ENCODE measurements around the gene SEMA3C. TPM values are rescaled to one million over a fixed set of nuclear protein-coding genes. Genes with fewer than 3 reads are reported as not detected.

Gene SEMA3C
- total RNA-seq, 2 donors from 2014 or later, result not detected

DNA sequence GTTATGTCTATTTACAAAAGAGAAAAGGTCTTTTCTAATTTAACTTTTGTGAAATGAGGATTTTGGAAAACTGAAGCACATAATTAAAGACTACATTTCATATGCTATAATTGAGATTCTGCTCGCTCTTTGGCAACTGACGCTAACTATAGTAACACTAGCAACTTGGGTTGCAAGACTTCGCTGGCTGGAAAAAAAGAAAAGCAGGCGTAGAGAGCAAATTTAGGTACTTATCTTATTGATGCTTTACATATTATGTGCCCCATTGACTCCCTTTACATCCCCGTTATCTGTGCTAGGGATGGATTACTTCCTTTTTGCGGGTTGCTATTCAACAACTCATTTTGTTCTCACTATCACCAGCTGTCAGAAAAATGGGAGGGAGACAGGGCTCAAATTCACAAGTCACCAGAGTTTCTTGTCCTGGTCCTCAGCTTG, 10.5 kb downstream of the SEMA3C start:
- Mint-ChIP-seq H3K36me3 (ENCODE audit: low read depth) (no peaks in the 10 kb centered on the region), H3K9me3 (peaks cover 11% of the 10 kb centered on the region), H3K4me3 (no peak overlapping the region), H3K27me3 (no peaks in the 10 kb centered on the region), H3K4me1 (no peaks in the 10 kb centered on the region), H3K27ac (no peak overlapping the region)
- ATAC-seq (replicated peaks), result no peak

DNA sequence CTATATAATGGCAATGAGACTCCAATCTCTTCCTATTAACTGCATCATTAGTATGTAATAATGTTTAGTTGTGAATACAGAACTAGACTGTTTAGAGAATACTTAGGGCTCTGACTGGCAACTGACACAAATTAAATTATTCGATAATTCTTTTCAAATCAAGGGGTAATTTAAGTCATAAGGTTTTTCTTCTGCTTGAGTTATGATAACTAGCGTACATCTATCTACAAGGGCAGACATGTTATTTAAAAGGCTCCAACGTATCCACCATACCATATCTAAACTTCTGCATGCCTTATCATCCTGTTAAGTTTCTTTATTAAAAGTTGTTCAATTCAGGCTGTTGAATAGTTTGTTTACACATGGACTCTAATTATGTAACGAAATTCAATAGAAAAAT, 11.2 kb downstream of the SEMA3C start:
- Mint-ChIP-seq H3K27ac (no peak overlapping the region), H3K36me3 (ENCODE audit: low read depth) (no peaks in the 10 kb centered on the region), H3K4me3 (no peak overlapping the region), H3K9me3 (peaks cover 11% of the 10 kb centered on the region), H3K4me1 (no peaks in the 10 kb centered on the region), H3K27me3 (no peaks in the 10 kb centered on the region)
- ATAC-seq (replicated peaks), result no peak

DNA sequence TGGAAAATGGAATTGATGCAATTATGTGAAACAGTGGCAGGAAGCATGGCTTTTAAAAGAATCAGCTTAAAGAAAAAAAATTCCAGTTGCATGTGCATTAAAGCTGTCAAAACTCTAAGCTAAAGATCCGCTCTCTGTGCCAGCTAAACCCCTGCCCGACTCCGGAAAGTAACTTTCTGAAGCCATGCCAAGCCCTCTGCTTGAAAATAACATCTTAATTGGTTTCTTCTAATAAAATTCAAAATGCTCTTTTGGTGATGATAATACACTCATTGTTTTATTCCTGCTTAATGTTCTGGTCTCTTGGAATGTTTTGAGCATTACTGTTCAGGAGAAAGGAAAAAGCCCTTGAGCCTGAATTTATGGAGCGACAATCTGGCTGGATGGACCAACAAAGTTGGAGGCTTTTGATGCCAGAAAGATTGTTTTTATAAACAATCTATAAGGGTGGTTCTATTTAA, 11.7 kb downstream of the SEMA3C start:
- no peaks in the 10 kb centered on the region for H3K27me3 Mint-ChIP-seq
- peaks cover 11% of the 10 kb centered on the region for H3K9me3 Mint-ChIP-seq
- H3K4me3 Mint-ChIP-seq, result no peak overlapping the region
- no peaks in the 10 kb centered on the region for H3K4me1 Mint-ChIP-seq
- H3K27ac Mint-ChIP-seq, result no peak overlapping the region
- no peaks in the 10 kb centered on the region for H3K36me3 Mint-ChIP-seq (ENCODE audit: low read depth)
- no peak for ATAC-seq (replicated peaks)

DNA sequence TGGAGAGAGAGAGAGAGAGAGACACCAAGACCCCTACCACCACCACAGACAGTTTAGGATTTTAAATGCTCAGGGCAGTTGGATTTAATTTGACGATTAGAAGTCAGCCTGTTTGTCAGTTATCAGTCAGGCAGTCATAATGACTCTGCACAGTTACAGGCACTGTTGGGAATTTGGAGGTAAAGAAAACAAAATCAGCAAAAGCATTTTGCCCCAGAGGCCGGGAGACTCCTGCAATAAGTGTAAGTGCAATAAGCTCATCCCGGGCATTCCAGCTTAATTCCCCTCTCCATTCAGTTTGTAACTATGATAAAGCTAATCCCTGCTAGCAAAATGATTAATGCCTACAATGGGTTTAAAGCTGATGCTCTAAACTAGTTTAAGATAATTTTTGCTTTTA, 13.5 kb downstream of the SEMA3C start:
- no peak for ATAC-seq (replicated peaks)
- H3K36me3 Mint-ChIP-seq (ENCODE audit: low read depth), result no peaks in the 10 kb centered on the region

DNA sequence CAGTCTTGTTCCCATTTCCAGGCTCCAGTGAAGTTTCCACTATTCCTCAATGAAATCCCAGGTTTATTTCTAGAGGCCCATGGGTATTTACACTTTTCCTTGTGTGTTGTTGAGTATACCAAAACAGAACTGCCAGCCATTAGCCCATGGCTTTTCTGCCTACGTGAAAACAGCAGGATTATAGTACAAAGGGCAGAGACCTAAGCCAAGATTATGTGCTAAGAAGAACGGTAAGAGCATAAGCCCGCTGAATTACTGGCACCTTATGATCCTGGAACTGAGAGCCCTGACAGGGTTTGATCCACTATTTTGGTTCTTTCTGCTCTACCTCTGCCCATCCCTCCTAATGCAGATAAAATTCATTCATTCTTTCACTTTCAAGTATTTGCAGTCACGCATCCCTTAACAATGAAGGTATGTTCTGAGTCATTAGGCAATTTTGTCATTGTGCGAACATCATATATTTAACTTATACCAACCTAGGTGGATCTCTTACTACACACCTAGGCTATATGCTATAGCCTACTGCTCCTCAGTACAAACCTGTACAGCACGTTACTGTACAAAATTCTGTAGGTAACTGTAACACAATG, 16.0 kb downstream of the SEMA3C start:
- no peak for ATAC-seq (replicated peaks)
- no peaks in the 10 kb centered on the region for H3K27me3 Mint-ChIP-seq
- H3K36me3 Mint-ChIP-seq (ENCODE audit: low read depth), result no peaks in the 10 kb centered on the region
- H3K27ac Mint-ChIP-seq, result no peak overlapping the region
- no peak overlapping the region for H3K4me3 Mint-ChIP-seq
- H3K4me1 Mint-ChIP-seq, result no peaks in the 10 kb centered on the region
- peaks cover 5% of the 10 kb centered on the region for H3K9me3 Mint-ChIP-seq

More for the DNA sequence above, 13.5 kb downstream of the SEMA3C start:
- Mint-ChIP-seq H3K9me3 (peaks cover 5% of the 10 kb centered on the region), H3K4me1 (no peaks in the 10 kb centered on the region), H3K27me3 (no peaks in the 10 kb centered on the region), H3K4me3 (no peak overlapping the region), H3K27ac (no peak overlapping the region)

DNA sequence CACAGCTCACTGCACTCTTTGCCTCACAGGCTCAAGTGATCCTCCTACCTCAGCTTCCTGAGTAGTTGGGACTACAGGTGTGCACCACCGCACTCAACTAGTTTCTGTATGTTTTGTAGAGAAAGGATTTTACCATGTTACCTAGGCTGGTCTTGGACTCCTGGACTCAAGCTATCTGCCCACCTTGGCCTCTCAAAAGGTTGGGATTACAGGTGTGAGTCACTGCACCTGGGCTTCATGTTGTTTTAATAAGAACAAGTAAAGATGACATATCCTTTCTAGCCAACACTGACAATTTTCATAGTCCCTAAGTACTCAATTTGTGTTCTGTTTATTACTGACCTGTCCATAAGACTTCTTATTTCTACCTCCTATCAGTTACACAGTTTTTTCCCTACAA, 16.8 kb downstream of the SEMA3C start:
- no peak for ATAC-seq (replicated peaks)
- Mint-ChIP-seq H3K4me3 (no peak overlapping the region), H3K9me3 (peaks cover 4% of the 10 kb centered on the region), H3K36me3 (ENCODE audit: low read depth) (no peaks in the 10 kb centered on the region), H3K4me1 (no peaks in the 10 kb centered on the region), H3K27ac (no peak overlapping the region), H3K27me3 (no peaks in the 10 kb centered on the region)

DNA sequence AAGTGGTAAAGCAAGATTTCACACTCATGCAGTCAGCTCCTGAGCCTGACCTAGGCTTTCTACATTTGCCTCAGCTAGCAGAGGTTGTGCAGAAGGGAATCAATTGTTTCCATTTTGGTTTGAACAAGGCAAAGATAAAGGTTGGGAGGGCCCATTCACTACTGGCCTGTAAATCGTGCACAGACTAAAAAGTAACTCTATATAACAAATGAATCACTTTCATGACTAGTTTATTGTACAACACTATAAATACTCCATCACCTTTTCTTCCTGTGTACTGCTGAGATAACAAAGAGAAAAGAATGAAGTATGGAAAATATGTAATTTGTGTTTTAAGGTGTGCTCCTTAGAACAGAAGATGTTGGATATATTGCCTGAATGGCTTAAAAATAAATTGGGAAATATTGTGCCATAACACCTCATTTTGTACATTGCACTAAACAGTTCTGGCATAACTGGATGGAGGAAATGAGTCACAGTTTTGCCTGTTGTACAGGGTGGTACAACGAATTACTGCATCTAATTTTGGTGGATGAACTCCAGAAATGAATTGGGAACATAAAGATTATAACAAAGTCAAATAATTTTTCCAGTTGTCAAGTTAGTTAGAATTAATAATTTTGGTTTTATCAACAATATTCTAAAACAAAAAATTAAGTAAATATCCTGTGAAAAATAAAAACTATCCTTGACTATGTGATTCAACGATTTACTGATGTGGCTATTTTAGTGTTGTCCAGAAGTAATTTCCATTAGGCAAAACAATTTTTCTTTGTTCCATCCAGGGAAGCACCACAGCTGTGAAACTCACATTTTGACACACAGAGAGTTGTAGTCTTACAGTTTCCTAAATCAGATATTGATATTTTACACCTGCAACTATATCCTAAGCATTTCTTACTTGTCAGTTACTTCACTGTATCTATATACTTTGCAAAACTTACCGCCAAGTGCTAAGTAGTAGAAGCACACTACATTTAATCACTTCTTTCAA, 18.0 kb downstream of the SEMA3C start:
- Mint-ChIP-seq H3K9me3 (peaks cover 4% of the 10 kb centered on the region), H3K4me3 (no peak overlapping the region), H3K4me1 (no peaks in the 10 kb centered on the region), H3K27ac (no peak overlapping the region), H3K36me3 (ENCODE audit: low read depth) (no peaks in the 10 kb centered on the region), H3K27me3 (no peaks in the 10 kb centered on the region)
- ATAC-seq (replicated peaks), result no peak

DNA sequence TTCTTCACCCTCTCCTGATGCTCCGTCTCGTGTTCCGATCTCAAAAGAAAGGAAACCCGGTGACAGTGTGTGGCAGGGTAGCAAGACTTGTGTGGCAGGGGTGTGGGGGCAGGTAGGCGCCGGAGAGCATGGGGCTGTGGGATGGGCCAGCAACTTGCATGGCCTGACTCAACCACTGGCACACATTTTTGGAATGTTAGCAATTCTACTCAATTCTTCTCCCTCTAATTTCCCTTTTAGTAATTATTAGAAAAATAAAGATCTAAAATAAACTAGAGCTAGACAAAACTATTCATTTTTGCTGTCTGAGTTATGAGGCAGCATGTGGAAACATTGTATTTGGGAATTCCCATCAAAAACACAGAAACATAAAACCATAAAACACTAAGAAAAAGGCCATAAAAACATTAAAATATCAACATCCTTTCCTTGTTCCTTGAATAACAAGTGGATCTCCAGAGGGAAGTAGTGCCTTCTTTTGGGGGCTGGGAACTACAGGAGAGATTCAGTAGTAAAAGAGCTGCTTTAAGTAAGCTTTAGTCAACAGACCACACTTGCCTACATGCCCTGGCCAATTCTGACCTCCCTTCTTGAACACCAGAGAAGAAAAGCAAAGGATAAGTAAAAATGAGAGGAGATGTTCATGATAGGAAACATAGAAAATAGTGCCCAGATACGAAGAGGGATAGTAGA, 21.8 kb downstream of the SEMA3C start:
- ATAC-seq (replicated peaks), result no peak
- Mint-ChIP-seq H3K4me3 (no peak overlapping the region), H3K4me1 (no peaks in the 10 kb centered on the region), H3K27ac (no peak overlapping the region), H3K36me3 (ENCODE audit: low read depth) (no peaks in the 10 kb centered on the region), H3K9me3 (peaks cover 9% of the 10 kb centered on the region), H3K27me3 (no peaks in the 10 kb centered on the region)

DNA sequence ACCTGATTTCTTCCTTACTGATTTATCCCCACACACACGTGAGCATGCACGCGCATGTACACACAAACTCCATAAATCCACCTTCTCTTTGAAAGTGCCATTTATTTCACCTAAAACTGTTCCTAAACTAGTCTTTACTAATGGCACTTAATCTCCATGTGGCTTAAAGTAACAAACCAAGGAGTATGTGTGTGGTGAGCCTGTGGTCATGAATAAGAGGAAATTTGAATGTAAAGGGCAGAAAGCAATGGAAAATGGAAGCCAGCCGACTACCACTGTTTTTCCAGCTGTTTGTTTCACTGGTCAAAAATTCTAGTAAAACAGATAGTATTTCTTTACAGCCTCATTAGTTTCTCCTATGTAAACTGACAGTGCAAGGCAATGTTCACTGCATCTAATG, 23.8 kb downstream of the SEMA3C start:
- H3K4me3 Mint-ChIP-seq, result no peak overlapping the region
- H3K4me1 Mint-ChIP-seq, result no peaks in the 10 kb centered on the region
- H3K27me3 Mint-ChIP-seq, result no peaks in the 10 kb centered on the region
- H3K36me3 Mint-ChIP-seq (ENCODE audit: low read depth), result no peaks in the 10 kb centered on the region
- peaks cover 11% of the 10 kb centered on the region for H3K9me3 Mint-ChIP-seq
- H3K27ac Mint-ChIP-seq, result no peak overlapping the region
- ATAC-seq (replicated peaks), result no peak

DNA sequence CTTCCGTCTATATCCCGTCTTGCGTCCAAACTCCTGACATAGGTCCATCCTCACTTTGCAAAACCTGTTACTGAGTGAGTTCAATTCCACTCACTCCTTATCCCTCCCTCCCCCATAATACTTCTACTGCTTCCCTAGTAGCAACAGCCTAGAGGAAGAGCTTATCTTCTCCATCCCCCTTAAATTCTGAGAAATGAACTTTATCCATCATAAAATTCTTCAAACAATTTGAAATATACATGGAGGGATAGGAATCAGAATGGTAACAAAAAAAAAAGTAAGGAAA, 27.6 kb downstream of the SEMA3C start:
- ATAC-seq (replicated peaks), result no peak
- no peaks in the 10 kb centered on the region for H3K27me3 Mint-ChIP-seq
- H3K36me3 Mint-ChIP-seq (ENCODE audit: low read depth), result no peaks in the 10 kb centered on the region
- H3K4me1 Mint-ChIP-seq, result no peaks in the 10 kb centered on the region
- H3K27ac Mint-ChIP-seq, result no peak overlapping the region
- no peak overlapping the region for H3K4me3 Mint-ChIP-seq
- peaks cover 7% of the 10 kb centered on the region for H3K9me3 Mint-ChIP-seq

DNA sequence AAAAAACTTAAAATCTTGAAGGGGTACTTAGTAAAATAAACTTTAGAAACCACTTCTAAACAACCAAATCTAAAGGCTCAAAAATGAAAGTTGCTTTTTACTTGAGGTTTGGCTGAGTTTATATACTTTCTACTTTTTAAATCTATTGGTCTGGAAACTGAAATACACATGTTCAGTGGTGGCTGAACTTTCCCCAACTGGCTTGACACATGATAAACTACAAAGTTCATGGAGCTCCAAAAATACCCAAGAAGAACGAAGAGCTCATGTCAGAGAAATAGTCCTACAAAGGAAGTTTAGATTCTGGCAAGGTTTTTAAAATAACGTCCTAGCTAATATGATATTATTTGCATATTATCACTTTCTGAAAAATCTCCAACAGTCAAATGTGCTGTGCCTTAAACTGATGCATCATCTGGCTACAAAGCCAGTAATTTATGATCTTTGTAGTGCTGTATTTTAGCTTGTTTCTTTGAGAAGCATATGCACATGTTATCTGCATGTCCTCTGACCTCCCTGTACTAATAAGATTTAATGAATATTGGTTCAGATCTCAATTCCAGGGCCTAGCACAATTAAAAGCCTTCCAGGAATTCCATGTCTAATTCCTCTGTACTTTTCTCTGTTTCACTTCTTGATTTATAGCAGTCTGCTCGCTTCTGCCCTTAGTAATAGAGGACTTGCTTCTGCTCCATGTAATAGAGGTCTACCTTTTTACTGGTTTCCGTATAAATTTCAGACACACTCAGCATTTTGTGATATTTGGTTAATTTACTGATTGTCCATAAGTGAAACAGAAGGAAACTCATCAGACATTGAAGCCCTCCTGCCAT, 28.2 kb downstream of the SEMA3C start:
- Mint-ChIP-seq H3K9me3 (peaks cover 7% of the 10 kb centered on the region), H3K4me3 (no peak overlapping the region), H3K36me3 (ENCODE audit: low read depth) (no peaks in the 10 kb centered on the region)

DNA sequence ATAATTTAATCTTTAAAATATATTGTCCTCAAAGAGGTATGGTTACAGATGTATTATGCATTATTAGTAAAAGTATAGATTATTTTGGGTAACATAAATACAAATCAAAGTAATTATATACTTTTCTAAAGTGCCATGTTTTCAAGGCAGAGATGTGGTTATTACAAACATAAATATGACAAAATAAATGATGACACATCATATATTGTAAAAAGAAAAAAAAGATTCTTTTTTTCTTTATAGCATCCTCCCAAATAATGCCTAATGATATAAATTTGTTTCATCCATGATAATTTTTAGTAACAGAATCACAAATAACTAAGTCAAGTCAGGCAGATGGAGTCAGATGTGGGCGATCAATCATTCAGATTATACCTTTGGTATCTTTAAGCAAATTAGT, 29.3 kb downstream of the SEMA3C start:
- H3K27ac Mint-ChIP-seq, result no peak overlapping the region
- no peaks in the 10 kb centered on the region for H3K27me3 Mint-ChIP-seq
- H3K4me3 Mint-ChIP-seq, result no peak overlapping the region
- H3K4me1 Mint-ChIP-seq, result no peaks in the 10 kb centered on the region
- no peaks in the 10 kb centered on the region for H3K36me3 Mint-ChIP-seq (ENCODE audit: low read depth)
- H3K9me3 Mint-ChIP-seq, result peaks cover 7% of the 10 kb centered on the region
- ATAC-seq (replicated peaks), result no peak

More for the DNA sequence above, 28.2 kb downstream of the SEMA3C start:
- Mint-ChIP-seq H3K4me1 (no peaks in the 10 kb centered on the region), H3K27ac (no peak overlapping the region), H3K27me3 (no peaks in the 10 kb centered on the region)
- ATAC-seq (replicated peaks), result no peak

DNA sequence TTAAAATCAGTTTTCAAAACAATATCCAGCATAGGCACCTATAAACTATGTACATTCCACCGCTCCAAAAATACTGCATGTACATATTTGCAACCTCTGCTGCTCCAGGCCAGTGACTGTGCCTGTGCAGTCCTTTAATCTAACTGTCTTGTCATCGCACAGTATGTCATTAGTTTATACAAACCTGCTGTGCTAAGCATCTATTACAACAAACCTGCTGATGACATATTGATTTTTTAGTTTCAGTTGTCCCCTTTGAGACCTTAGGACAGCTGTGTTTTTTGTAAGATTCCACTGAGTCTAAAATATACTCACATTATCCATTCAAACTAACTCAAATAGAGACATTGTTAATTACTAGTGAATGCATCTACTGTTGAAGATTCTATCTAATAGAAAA, 33.1 kb downstream of the SEMA3C start:
- no peak overlapping the region for H3K27ac Mint-ChIP-seq
- no peaks in the 10 kb centered on the region for H3K36me3 Mint-ChIP-seq (ENCODE audit: low read depth)
- H3K27me3 Mint-ChIP-seq, result no peaks in the 10 kb centered on the region
- ATAC-seq (replicated peaks), result no peak
- H3K4me1 Mint-ChIP-seq, result no peaks in the 10 kb centered on the region
- H3K9me3 Mint-ChIP-seq, result no peaks in the 10 kb centered on the region
- no peak overlapping the region for H3K4me3 Mint-ChIP-seq

DNA sequence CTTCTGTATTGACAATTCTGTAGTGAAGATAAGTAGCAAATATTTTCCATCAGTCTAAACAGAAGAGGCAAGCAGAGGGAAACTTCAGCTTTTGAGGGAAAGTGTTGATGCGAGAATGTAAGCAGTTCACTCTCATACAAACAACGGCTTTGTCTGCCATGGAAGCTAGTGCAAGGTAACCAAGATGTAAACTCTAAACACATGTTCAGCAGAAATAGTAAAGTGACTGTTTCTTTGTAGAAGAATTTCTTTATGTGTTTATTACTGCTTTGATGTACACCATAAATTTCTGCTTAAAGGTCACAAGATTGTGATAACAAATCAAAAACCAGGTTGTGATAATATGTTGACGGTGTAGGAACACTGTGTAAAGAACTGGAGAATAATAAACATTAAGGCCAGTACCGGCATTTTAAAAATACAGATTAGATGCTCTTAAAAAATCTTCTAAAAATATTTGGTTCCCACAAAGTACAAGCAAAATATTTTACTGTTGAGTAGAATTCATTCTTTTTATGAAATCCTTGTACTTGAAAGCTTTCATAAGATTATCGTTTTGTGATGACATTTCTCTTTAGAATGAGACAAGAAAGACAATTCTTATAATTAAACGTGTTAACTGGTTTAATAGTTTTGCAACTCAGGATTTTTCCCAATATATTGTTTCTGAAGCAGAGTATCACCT, 34.2 kb downstream of the SEMA3C start:
- Mint-ChIP-seq H3K4me1 (no peaks in the 10 kb centered on the region), H3K4me3 (no peak overlapping the region)

More for the DNA sequence above, 34.2 kb downstream of the SEMA3C start:
- Mint-ChIP-seq H3K9me3 (peaks cover 5% of the 10 kb centered on the region), H3K27ac (no peak overlapping the region), H3K36me3 (ENCODE audit: low read depth) (no peaks in the 10 kb centered on the region), H3K27me3 (no peaks in the 10 kb centered on the region)
- ATAC-seq (replicated peaks), result no peak
